Fibroblast of lung (primary cell): ENCODE data around the gene SEMA4D. TPM values are rescaled to one million over a fixed set of nuclear protein-coding genes. Genes with fewer than 3 reads are reported as not detected.

Experiments
- DNase-seq, 2 donors: peaks; one replicate each; pipeline versions ENCODE4 v3.0.0 to v3.0.0-alpha.2; 2010; ENCODE audit warnings: low read depth in 2 of 2
- H2AFZ ChIP-seq: 2 replicates; pipeline ENCODE4 v1.5.1; 2012; ENCODE audit warnings: low read length, control low read depth, inconsistent platforms
- H3K27ac ChIP-seq: 2 replicates; pipeline ENCODE4 v1.5.1; 2011; ENCODE audit warnings: low read length, control low read depth; ENCODE audit not compliant: insufficient read depth
- H3K27me3 ChIP-seq: 2 replicates; pipeline ENCODE4 v1.5.1; 2011; ENCODE audit warnings: mild to moderate bottlenecking, low read length; ENCODE audit not compliant: control insufficient read depth, insufficient read depth
- H3K36me3 ChIP-seq: 2 replicates; pipeline ENCODE4 v1.5.1; 2011; ENCODE audit warnings: low read length; ENCODE audit not compliant: control insufficient read depth, insufficient read depth
- H3K4me1 ChIP-seq: 2 replicates; pipeline ENCODE4 v1.5.1; 2011; ENCODE audit warnings: low read length; ENCODE audit not compliant: control insufficient read depth, insufficient read depth; ENCODE audit errors: extremely low read depth
- H3K4me2 ChIP-seq: 2 replicates; pipeline ENCODE4 v1.5.1; 2011; ENCODE audit warnings: low read length, control low read depth; ENCODE audit not compliant: insufficient read depth; ENCODE audit errors: extremely low read depth
- H3K4me3 ChIP-seq, 4 experiments: fragments of 200-600 bp in 1 of 4; sonication (generic) in 1 of 4; replicated peaks in 1 of 4; 2 replicates each; pipeline ENCODE4 v1.5.1; 2011 to 2016; ENCODE audit warnings: low read length in 4 of 4, low read depth in 3 of 4, mild to moderate bottlenecking in 3 of 4, control low read depth in 2 of 4, inconsistent platforms in 1 of 4, mixed read lengths in 1 of 4; ENCODE audit not compliant: insufficient read depth in 1 of 4; ENCODE audit errors: control extremely low read depth in 1 of 4
- H3K79me2 ChIP-seq: 2 replicates; pipeline ENCODE4 v1.5.1; 2012; ENCODE audit warnings: mild to moderate bottlenecking, low read length, inconsistent platforms; ENCODE audit not compliant: control insufficient read depth, insufficient read depth
- H3K9ac ChIP-seq: 2 replicates; pipeline ENCODE4 v1.5.1; 2011; ENCODE audit warnings: mild to moderate bottlenecking, low read length, control low read depth; ENCODE audit not compliant: insufficient read depth
- H3K9me3 ChIP-seq: 2 replicates; pipeline ENCODE4 v1.5.1; 2012; ENCODE audit warnings: low read depth, low read length; ENCODE audit not compliant: control insufficient read depth, insufficient read depth
- H4K20me1 ChIP-seq: 2 replicates; pipeline ENCODE4 v1.5.1; 2011; ENCODE audit warnings: low read length; ENCODE audit not compliant: control insufficient read depth, insufficient read depth; ENCODE audit errors: extremely low read depth
- EZH2 ChIP-seq: IDR thresholded peaks from 2 replicates; pipeline ENCODE4 v1.5.1; 2012; ENCODE audit warnings: low read length, control low read depth, mild to moderate bottlenecking; ENCODE audit errors: missing control alignments
- polyA plus RNA-seq, 2 donors: library from polyadenylated mRNA; depleted of rRNA in 1 of 2; stranded (reverse) in 1 of 2; unstranded in 1 of 2; fragments of >200 nt; gene quantifications; 2 replicates each; pipeline ENCODE4 v1.2.1, GENCODE V29; 2011 to 2012; ENCODE audit warnings: missing spikeins in 1 of 2
- total RNA-seq: library from RNA; depleted of rRNA; stranded (reverse); fragments of >200 nt; gene quantifications from 2 replicates; pipeline ENCODE4 v1.2.1, GENCODE V29; 2014
- TF ChIP-seq, protein P1 (sequence below), 2 donors: IDR thresholded peaks in 1 of 2; conservative IDR thresholded peaks in 1 of 2; 1 replicate in 1 of 2; 2 replicates in 1 of 2; pipeline ENCODE4 v1.5.1; 2011 to 2012; ENCODE audit warnings: low read length in 2 of 2, control low read depth in 1 of 2, inconsistent platforms in 1 of 2, low read depth in 1 of 2, mild to moderate bottlenecking in 1 of 2

SEMA4D gene
- total and polyA plus RNA-seq, 2 donors (not counting 1 experiment from before 2014, with no cell fraction given), result 0.67 to 2.6 TPM

DNA sequence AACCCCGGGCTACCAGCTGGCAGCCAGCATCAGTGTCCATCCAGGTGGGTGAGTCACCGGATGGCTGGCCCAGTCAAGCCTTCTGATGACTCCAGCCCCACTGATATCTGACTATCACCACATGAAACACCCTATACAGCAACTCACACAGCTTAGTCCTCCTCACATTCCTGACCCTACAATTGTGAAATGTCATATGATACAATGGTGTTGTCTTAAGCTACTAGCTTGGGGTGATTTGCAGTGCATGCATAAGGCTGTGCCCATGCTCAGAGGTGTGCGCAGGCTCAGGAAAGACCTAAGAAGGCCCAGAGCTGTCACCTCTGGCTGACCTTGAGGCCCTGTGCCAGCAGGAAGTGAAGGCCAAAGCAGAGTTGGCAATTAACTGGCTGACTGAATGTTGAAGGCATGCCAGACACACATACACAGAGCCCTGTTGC lies 21.5 kb upstream of the SEMA4D start:
- Histone ChIP-seq H3K9me3 (no peaks in the 10 kb centered on the region), H3K4me3 (no peak overlapping the region), H3K27me3 (no peaks in the 10 kb centered on the region), H3K79me2 (no peaks in the 10 kb centered on the region), H3K9ac (no peak overlapping the region), H3K36me3 (no peaks in the 10 kb centered on the region), H2AFZ (no peak overlapping the region), H3K4me2 (no peak overlapping the region), H3K4me1 (no peaks in the 10 kb centered on the region), H4K20me1 (no peaks in the 10 kb centered on the region), H3K27ac (no peak overlapping the region)
- TF ChIP-seq, protein P1, sequence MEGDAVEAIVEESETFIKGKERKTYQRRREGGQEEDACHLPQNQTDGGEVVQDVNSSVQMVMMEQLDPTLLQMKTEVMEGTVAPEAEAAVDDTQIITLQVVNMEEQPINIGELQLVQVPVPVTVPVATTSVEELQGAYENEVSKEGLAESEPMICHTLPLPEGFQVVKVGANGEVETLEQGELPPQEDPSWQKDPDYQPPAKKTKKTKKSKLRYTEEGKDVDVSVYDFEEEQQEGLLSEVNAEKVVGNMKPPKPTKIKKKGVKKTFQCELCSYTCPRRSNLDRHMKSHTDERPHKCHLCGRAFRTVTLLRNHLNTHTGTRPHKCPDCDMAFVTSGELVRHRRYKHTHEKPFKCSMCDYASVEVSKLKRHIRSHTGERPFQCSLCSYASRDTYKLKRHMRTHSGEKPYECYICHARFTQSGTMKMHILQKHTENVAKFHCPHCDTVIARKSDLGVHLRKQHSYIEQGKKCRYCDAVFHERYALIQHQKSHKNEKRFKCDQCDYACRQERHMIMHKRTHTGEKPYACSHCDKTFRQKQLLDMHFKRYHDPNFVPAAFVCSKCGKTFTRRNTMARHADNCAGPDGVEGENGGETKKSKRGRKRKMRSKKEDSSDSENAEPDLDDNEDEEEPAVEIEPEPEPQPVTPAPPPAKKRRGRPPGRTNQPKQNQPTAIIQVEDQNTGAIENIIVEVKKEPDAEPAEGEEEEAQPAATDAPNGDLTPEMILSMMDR (conservative IDR thresholded peaks at IDR 0.05 in 1 of 2, IDR thresholded peaks at IDR 0.05 in 1 of 2; ENCODE audit: low read depth in 1 of 2, low read length in 2 of 2), result no peak
- TF ChIP-seq EZH2, result no peak
- peak in 1 of 2 donors; percentile 20 for DNase-seq

DNA sequence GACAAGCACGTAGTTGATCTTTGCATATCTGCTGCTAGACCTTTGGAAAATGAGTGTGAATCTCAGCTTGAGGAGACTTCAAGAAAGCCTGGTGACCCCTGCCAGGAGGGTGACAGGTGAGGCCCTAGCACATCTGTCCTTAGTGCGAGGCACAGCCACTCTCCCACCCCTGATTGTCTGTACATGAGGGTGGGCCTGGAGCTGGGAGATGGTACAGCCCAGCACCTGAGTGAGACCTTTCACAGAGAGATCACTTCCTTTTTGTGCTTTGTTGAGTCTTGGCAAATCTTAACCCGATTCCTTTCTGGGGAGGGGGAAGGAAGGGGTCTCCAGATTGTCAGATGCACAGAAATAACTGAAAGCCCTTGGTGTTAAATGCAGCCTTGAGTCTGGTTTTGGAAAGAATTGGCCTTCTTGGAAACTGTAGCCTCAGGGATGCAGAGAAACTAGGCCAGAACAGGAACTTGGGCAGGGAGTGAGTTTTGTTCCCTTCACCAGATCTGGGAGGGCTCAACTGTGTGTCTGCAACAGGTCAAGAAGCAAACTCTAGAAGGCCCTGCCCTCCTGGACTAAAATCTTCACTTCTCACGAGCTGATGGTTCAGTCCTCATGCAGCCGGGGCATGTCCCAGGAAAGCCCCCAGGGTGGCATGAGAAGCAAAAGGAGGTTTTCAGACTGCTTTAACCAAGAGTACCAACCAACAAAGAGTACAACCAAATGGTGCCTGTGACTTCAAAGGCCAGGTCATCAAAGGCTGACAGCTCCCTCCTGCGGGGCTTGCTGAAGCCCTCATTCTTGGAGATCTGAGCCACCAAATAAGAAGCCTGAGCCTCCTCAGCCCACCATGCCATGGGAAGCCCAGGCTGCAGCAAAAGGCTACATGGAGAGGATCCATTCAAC lies 20.8 kb upstream of the SEMA4D start:
- no peak for TF ChIP-seq EZH2
- TF ChIP-seq, protein P1 (conservative IDR thresholded peaks at IDR 0.05 in 1 of 2, IDR thresholded peaks at IDR 0.05 in 1 of 2; ENCODE audit: low read depth in 1 of 2, low read length in 2 of 2), result no peak
- Histone ChIP-seq H3K4me3 (no peak overlapping the region), H3K79me2 (no peaks in the 10 kb centered on the region), H3K27ac (no peak overlapping the region), H3K4me2 (no peak overlapping the region), H2AFZ (no peak overlapping the region), H3K27me3 (no peaks in the 10 kb centered on the region), H4K20me1 (no peaks in the 10 kb centered on the region), H3K4me1 (no peaks in the 10 kb centered on the region), H3K9me3 (no peaks in the 10 kb centered on the region), H3K36me3 (no peaks in the 10 kb centered on the region), H3K9ac (no peak overlapping the region)
- no peak for DNase-seq

DNA sequence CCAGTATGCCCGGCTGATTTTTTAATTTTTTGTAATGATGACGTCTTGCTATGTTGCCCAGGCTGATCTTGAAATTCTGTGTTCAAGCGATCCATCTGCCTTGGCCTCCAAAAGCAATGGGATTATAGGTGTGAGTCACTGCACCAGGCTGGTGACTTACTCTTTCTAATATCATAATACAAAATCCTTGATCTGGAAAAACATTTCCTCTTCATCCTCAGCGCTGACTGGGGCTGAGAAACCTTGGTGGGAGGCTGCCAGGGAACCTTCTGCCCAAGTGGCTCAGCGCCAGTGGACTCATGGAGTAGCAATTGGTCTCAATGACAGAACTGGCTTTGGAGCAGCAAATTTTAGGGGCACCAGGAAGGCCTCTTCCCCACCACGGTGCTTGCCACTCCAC lies 17.5 kb upstream of the SEMA4D start:
- Histone ChIP-seq H3K27me3 (no peaks in the 10 kb centered on the region), H4K20me1 (no peaks in the 10 kb centered on the region), H3K36me3 (no peaks in the 10 kb centered on the region), H3K9ac (no peak overlapping the region), H2AFZ (no peak overlapping the region), H3K9me3 (no peaks in the 10 kb centered on the region), H3K4me1 (no peaks in the 10 kb centered on the region), H3K4me2 (no peak overlapping the region), H3K79me2 (no peaks in the 10 kb centered on the region), H3K4me3 (no peak overlapping the region), H3K27ac (no peak overlapping the region)
- TF ChIP-seq EZH2, result no peak
- TF ChIP-seq, protein P1 (conservative IDR thresholded peaks at IDR 0.05 in 1 of 2, IDR thresholded peaks at IDR 0.05 in 1 of 2; ENCODE audit: low read depth in 1 of 2, low read length in 2 of 2), result no peak
- no peak for DNase-seq
